Activated CD8-positive, alpha-beta memory T cell treated with anti-CD3 and anti-CD28 coated beads, Interleukin-2, amount 10 ng/mL, durations not matched to agents 7 days and 5 days (primary cell): ENCODE results near the gene LHB. TPM values are rescaled to one million over a fixed set of nuclear protein-coding genes. Genes with fewer than 3 reads are reported as not detected.
"Not testable (repeated sequence)": the region's sequence is repeated elsewhere in the genome, so short reads cannot be mapped to it uniquely, and the experiment has no call there.

Experiments
- ATAC-seq: fragments of 150-1000 bp; cut with Tn5 transposase; one replicate; pipeline ENCODE4 v1.10.0; 2021; ENCODE audit warnings: moderate library complexity
- CTCF ChIA-PET: fragments of 350-600 bp; sonication (Branson Sonifier 250); formaldehyde crosslinking; loops from one replicate; lab custom pipeline; 2021; ENCODE audit warnings: antibody characterized with exemption; lab: Charles Lee
- DNase-seq: peaks from one replicate; pipeline ENCODE4 v3.0.0-alpha.2; 2020
- H3K27ac Mint-ChIP-seq: one replicate; pipeline ENCODE4 v1.8.0; 2021; ENCODE audit warnings: mild to moderate bottlenecking, mixed read lengths
- H3K27me3 Mint-ChIP-seq: one replicate; pipeline ENCODE4 v1.8.0; 2021; ENCODE audit warnings: mixed read lengths
- H3K36me3 Mint-ChIP-seq: one replicate; pipeline ENCODE4 v1.8.0; 2021; ENCODE audit warnings: mild to moderate bottlenecking, mixed read lengths
- H3K4me1 Mint-ChIP-seq: one replicate; pipeline ENCODE4 v1.8.0; 2021; ENCODE audit warnings: mixed read lengths
- H3K4me3 Mint-ChIP-seq: one replicate; pipeline ENCODE4 v1.8.0; 2021; ENCODE audit warnings: mild to moderate bottlenecking, moderate library complexity, mixed read lengths
- H3K9me3 Mint-ChIP-seq: one replicate; pipeline ENCODE4 v1.8.0; 2022; ENCODE audit warnings: low read depth, mixed read lengths
- total RNA-seq, 2 experiments: library from RNA; stranded (reverse); gene quantifications; one replicate each; pipeline ENCODE4 v1.2.3, GENCODE V29; 2021

Gene LHB
- total RNA-seq, 2 experiments from 2014 or later, result not detected

DNA sequence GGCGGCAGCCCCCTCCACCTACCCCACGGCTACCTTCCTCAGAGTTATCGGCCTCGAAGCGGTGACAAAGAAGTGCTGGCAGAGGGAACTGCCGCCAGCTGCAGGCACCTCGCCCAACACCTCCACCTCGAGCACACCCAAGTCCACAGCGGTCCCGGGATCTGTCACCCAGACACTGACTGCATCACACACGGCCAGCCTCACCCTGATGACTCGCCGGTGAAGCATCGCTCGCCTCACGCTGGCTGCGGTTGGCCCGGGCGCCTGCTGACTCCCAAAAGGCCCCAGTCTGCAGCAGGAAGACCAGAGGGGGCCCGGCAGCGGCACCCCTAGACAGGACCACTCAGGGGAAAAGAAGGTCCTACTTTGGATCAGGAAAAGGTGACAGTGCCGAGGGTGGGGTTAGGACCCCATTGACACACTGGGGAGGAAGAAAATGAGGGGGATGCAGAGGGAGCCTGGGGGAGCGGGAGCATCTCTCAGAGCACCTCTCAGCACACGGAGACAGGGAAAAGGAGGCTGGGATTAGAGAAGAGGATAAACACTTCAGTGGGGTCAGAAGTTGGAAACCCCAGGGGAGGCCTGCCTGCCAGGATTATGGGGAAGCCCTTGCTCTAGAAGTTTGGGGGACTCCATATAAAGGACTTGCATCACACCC, 33.6 kb upstream of the LHB start:
- CTCF ChIA-PET, result not testable (repeated sequence)

DNA sequence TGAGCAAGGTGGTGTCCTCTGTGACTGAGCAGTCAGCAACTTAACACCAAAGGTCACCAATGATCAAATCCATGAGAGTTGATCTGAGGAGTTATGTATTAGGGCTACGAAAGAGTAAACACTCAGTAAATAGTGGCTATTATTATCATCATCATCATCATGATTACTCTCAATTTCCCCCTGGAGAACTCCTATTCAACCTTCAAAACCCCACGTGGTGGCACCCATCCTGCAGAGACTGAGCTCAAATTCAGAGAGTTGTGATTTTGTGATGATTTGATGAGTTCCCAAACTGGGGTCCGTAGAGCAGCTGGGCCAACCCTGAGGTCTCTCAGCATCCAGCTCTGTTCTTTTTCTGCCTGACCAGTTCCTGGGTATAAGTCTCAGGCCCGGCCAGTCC, 32.9 kb upstream of the LHB start:
- H3K9me3 Mint-ChIP-seq, DNase-seq, H3K4me1 Mint-ChIP-seq, CTCF ChIA-PET, H3K4me3 Mint-ChIP-seq, ATAC-seq, H3K27me3 Mint-ChIP-seq, H3K27ac Mint-ChIP-seq, H3K36me3 Mint-ChIP-seq: not testable (repeated sequence)

More for the DNA sequence above, 33.6 kb upstream of the LHB start:
- DNase-seq, ATAC-seq, H3K36me3 Mint-ChIP-seq, H3K4me3 Mint-ChIP-seq, H3K9me3 Mint-ChIP-seq, H3K4me1 Mint-ChIP-seq, H3K27me3 Mint-ChIP-seq, H3K27ac Mint-ChIP-seq: not testable (repeated sequence)

DNA sequence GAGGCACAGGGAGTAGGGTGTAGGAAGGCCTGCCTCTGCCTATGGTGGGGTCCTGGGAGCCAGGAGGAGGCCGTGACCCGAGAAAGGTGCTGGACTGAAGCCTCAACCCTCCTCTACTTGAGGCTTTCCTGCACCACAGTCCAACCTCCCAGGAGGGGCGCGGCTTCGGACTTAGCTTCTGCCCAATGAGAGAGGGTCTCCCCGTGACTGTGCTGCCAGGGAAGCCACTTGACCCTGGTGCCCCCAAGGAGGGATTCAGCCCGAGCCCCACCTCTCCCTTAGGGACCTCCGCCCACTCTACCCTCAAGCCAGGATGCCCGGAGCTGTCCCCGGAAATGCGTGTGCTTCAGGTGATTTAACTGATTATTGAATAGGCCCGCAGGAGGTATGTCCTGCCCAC, 32.1 kb upstream of the LHB start, which contains the start of gene CGB8:
Gene CGB8 (minus strand): TSS at position 101 of the 400 bp plus-strand sequence. CDS start 372 bp downstream, outside the sequence.
- DNase-seq, H3K4me3 Mint-ChIP-seq, CTCF ChIA-PET, H3K36me3 Mint-ChIP-seq, H3K9me3 Mint-ChIP-seq, H3K4me1 Mint-ChIP-seq, ATAC-seq, H3K27ac Mint-ChIP-seq, H3K27me3 Mint-ChIP-seq: not testable (repeated sequence)

DNA sequence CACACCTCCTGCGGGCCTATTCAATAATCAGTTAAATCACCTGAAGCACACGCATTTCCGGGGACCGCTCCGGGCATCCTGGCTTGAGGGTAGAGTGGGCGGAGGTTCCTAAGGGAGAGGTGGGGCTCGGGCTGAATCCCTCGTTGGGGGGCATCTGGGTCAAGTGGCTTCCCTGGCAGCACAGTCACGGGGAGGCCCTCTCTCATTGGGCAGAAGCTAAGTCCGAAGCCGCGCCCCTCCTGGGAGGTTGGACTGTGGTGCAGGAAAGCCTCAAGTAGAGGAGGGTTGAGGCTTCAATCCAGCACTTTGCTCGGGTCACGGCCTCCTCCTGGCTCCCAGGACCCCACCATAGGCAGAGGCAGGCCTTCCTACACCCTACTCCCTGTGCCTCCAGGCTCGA, 26.7 kb upstream of the LHB start, which contains the start of gene CGB5:
Gene CGB5 (plus strand): TSS at position 301 of the 400 bp plus-strand sequence. CDS start 362 bp downstream, outside the sequence.
- DNase-seq, H3K4me1 Mint-ChIP-seq, H3K27me3 Mint-ChIP-seq, H3K36me3 Mint-ChIP-seq, CTCF ChIA-PET, ATAC-seq, H3K27ac Mint-ChIP-seq, H3K4me3 Mint-ChIP-seq, H3K9me3 Mint-ChIP-seq: not testable (repeated sequence)

DNA sequence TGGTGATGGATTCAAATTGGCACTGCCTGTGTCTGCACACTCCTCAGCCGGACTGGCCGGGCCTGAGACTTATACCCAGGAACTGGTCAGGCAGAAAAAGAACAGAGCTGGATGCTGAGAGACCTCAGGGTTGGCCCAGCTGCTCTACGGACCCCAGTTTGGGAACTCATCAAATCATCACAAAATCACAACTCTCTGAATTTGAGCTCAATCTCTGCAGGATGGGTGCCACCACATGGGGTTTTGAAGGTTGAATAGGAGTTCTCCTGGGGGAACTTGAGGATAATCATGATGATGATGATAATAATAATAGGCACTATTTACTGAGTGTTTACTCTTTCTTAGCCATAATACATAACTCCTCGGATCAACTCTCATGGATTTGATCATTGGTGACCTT, 25.8 kb upstream of the LHB start:
- DNase-seq, CTCF ChIA-PET, H3K9me3 Mint-ChIP-seq, H3K27ac Mint-ChIP-seq, ATAC-seq, H3K36me3 Mint-ChIP-seq, H3K4me3 Mint-ChIP-seq, H3K27me3 Mint-ChIP-seq, H3K4me1 Mint-ChIP-seq: not testable (repeated sequence)

DNA sequence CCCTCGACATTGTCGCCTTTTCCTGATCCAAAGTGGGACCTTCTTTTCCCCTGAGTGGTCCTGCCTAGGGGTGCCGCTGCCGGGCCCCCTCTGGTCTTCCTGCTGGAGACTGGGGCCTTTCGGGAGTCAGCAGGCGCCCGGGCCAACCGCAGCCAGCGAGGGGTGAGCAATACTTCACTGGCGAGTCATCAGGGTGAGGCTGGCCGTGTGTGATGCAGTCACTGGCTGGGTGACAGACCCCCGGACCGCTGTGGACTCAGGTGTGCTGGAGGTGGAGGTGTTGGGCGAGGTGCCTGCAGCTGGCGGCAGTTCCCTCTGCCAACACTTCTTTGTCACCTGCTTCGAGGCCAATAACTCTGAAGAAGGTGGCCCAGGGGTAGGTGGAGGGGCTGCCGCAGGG, 25.3 kb upstream of the LHB start:
- Mint-ChIP-seq H3K27ac (no peak overlapping the region), H3K4me1 (no peaks in the 10 kb centered on the region), H3K9me3 (no peaks in the 10 kb centered on the region), H3K4me3 (no peak overlapping the region), H3K36me3 (no peaks in the 10 kb centered on the region), H3K27me3 (no peaks in the 10 kb centered on the region)
- CTCF ChIA-PET, result no interaction called here
- no peak for ATAC-seq
- DNase-seq, result no peak

DNA sequence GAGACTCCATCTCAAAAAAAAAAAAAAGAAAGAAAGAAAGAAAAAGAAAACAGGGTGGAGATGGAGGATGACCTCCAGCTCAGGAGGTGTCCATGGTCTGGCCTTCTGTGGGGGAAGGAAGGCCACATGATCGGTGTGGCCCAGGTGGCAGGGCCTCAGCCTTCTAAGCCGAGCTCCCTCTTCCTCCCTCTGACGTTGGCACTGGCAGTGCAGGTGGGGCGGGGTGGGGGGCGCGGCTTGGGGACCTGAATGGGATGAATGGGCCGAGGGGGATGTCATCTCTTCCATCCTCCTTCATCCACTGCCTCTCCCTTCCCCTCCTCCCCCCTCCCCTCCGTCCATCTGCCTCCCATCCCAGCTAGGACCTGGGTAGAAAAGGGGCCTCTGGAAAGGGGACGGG, 22.8 kb upstream of the LHB start:
- H3K27me3 Mint-ChIP-seq, DNase-seq, H3K4me3 Mint-ChIP-seq, H3K4me1 Mint-ChIP-seq, ATAC-seq, H3K36me3 Mint-ChIP-seq, H3K9me3 Mint-ChIP-seq, H3K27ac Mint-ChIP-seq, CTCF ChIA-PET: not testable (repeated sequence)

DNA sequence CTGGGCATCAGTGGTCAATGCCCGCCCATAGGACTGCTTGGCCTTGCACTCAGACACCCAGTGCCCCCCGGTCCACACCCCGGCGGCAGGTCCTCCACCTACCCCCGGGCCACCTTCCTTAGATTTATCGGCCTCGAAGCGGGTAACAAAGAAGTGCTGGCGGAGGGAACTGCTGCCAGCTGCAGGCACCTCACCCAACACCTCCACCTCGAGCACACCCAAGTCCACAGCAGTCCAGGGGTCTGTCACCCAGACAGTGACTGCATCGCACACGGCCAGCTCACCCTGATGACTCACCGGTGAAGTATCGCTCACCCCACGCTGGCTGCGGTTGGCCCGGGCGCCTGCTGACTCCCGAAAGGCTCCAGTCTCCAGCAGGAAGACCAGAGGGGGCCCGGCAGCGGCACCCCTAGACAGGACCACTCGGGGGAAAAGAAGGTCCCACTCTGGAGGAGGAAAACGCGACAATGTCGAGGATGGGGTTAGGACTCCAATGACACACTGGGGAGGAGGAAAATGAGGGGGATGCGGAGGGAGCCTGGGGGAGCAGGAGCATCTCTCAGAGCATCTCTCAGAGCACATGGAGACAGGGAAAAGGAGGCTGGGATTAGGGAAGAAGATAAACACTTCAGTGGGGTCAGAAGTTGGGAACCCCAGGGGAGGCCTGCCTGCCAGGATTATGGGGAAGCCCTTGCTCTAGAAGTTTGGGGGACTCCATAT, 21.8 kb upstream of the LHB start:
- ATAC-seq, DNase-seq, CTCF ChIA-PET, H3K9me3 Mint-ChIP-seq, H3K27ac Mint-ChIP-seq, H3K27me3 Mint-ChIP-seq, H3K4me3 Mint-ChIP-seq, H3K4me1 Mint-ChIP-seq, H3K36me3 Mint-ChIP-seq: not testable (repeated sequence)

DNA sequence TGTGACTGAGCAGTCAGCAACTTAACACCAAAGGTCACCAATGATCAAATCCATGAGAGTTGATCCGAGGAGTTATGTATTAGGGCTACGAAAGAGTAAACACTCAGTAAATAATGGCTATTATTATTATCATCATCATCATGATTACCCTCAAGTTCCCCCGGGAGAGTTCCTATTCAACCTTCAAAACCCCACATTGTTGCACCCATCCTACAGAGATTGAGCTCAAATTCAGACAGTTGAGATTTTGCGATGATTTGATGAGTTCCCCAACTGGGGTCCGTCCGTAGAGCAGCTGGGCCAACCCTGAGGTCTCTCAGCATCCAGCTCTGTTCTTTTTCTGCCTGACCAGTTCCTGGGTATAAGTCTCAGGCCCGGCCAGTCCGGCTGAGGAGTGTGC, 21.2 kb upstream of the LHB start:
- DNase-seq, CTCF ChIA-PET, H3K4me1 Mint-ChIP-seq, H3K9me3 Mint-ChIP-seq, H3K27me3 Mint-ChIP-seq, H3K4me3 Mint-ChIP-seq, H3K27ac Mint-ChIP-seq, ATAC-seq, H3K36me3 Mint-ChIP-seq: not testable (repeated sequence)

DNA sequence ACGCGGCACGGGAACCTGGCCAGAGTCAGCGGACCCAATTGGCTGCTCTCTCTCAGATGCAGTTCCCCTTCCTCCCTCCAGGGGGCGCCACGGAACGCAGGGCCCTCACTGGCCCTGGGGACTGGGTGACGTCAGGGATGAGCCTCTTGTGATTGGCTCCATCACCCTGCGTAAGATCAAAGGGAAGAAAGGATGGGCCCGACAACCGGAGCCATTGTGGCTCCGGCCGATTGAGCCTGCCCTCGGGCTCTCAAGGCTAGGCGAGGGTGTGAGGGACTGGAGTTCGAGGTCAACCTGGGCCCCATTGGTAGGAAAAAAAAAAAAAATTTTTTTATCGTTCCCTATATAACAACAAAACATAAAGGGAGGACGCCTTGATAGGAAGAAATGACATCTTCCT, 19.9 kb upstream of the LHB start, which contains the start of gene CGB1:
Gene CGB1 (minus strand): TSS at position 81 of the 400 bp plus-strand sequence. CDS start 184 bp downstream, outside the sequence.
- H3K27ac Mint-ChIP-seq, CTCF ChIA-PET, H3K9me3 Mint-ChIP-seq, H3K36me3 Mint-ChIP-seq, H3K4me1 Mint-ChIP-seq, H3K27me3 Mint-ChIP-seq, H3K4me3 Mint-ChIP-seq: not testable (repeated sequence)
- peak; percentile 60 for ATAC-seq
- DNase-seq, result peak; percentile 67

DNA sequence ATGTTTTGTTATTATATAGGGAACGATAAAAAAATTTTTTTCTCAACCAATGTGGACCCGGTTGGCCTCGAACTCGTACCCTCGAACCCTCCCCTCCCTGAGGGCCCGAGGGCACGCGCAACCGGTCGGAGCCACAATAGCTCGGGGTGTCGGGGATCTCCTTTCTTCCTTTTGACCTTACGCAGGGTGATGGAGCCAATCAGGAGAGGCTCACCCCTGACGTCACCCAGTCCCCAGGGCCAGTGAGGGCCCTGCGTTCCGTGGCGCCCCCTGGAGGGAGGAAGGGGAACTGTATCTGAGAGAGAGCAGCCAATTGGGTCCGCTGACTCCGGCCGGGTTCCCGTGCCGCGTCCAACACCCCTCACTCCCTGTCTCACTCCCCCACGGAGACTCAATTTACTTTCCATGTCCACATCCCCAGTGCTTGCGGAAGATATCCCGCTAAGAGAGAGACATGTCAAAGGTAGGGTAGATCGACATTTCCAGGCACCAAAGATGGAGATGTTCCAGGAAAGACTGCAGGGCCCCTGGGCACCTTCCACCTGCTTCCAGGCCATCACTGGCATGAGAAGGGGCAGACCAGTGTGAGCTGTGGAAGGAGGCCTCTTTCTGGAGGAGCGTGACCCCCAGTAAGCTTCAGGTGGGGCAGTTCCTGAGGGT, 14.9 kb upstream of the LHB start, which contains the start of gene CGB2:
Gene CGB2 (plus strand): TSS at position 249 of the 660 bp plus-strand sequence. CDS start 206 bp downstream, at position 455.
- CTCF ChIA-PET, result interaction anchor here (1.2 to 1.4 kb wide), 3 partner anchors 38 to 236 kb away, joined by 3 to 4 read pairs (median 3); partner anchors contain the start of gene RUVBL2
- DNase-seq, result peak; percentile 83
- not testable (repeated sequence) for H3K36me3 Mint-ChIP-seq, H3K27ac Mint-ChIP-seq, H3K9me3 Mint-ChIP-seq, H3K27me3 Mint-ChIP-seq, H3K4me1 Mint-ChIP-seq
- H3K4me3 Mint-ChIP-seq, result peak within 1 kb of the TSS; percentile 17
- peak; percentile 85 for ATAC-seq

DNA sequence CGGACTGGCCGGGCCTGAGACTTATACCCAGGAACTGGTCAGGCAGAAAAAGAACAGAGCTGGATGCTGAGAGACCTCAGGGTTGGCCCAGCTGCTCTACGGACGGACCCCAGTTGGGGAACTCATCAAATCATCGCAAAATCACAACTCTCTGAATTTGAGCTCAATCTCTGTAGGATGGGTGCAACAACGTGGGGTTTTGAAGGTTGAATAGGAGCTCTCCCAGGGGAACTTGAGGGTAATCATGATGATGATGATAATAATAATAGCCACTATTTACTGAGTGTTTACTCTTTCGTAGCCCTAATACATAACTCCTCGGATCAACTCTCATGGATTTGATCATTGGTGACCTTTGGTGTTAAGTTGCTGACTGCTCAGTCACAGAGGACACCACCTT, 13.4 kb upstream of the LHB start:
- H3K27ac Mint-ChIP-seq, H3K36me3 Mint-ChIP-seq, H3K27me3 Mint-ChIP-seq, DNase-seq, H3K9me3 Mint-ChIP-seq, ATAC-seq, H3K4me3 Mint-ChIP-seq, H3K4me1 Mint-ChIP-seq, CTCF ChIA-PET: not testable (repeated sequence)

DNA sequence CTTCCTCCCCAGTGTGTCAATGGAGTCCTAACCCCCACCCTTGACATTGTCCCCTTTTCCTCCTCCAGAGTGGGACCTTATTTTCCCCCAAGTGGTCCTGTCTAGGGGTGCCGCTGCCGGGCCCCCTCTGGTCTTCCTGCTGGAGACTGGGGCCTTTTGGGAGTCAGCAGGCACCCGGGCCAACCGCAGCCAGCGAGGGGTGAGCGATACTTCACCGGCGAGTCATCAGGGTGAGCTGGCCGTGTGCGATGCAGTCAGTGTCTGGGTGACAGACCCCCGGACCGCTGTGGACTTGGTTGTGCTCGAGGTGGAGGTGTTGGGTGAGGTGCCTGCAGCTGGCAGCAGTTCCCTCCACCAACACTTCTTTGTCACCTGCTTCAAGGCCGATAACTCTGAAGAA, 12.9 kb upstream of the LHB start:
- H3K4me3 Mint-ChIP-seq, CTCF ChIA-PET, ATAC-seq, H3K36me3 Mint-ChIP-seq, H3K4me1 Mint-ChIP-seq, H3K27me3 Mint-ChIP-seq, H3K27ac Mint-ChIP-seq, H3K9me3 Mint-ChIP-seq, DNase-seq: not testable (repeated sequence)
